ENCODE measurements around the gene CNNM4.

GRCh38 chr2:96756788-96757476 is 3.8 kb upstream of the CNNM4 start:
- TF ChIP-seq CTCF (IDR thresholded peaks at IDR 0.05), result no peak
- no peak for TF ChIP-seq POLR2A (IDR thresholded peaks at IDR 0.05)
- TF ChIP-seq POLR2AphosphoS5 (IDR thresholded peaks at IDR 0.05; ENCODE audit: insufficient read depth in 1 of 2, low read depth in 1 of 2), result no peak
